Measurements from ENCODE around the gene PEX7.

DNA sequence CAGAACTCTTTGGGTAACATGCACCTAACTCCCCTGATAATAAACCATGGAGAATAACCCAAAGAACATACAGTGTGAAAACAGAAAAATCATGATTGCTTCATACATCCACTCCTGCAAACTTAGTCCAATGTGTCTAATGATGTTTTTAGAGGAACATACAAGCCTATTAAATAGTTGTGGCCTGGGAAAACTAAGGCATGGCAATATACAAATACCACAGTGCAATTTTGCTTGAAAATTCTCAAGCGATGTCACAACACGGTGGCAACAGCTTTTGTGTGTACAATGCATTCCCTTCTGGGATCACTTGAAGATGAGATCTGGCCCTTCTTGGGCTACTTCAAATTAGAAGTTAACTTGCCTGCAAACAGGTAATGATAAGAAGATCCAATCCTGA, 46.8 kb upstream of the PEX7 start:
- no peak for TF ChIP-seq POLR2A (IDR thresholded peaks at IDR 0.05)
- TF ChIP-seq, protein P1, sequence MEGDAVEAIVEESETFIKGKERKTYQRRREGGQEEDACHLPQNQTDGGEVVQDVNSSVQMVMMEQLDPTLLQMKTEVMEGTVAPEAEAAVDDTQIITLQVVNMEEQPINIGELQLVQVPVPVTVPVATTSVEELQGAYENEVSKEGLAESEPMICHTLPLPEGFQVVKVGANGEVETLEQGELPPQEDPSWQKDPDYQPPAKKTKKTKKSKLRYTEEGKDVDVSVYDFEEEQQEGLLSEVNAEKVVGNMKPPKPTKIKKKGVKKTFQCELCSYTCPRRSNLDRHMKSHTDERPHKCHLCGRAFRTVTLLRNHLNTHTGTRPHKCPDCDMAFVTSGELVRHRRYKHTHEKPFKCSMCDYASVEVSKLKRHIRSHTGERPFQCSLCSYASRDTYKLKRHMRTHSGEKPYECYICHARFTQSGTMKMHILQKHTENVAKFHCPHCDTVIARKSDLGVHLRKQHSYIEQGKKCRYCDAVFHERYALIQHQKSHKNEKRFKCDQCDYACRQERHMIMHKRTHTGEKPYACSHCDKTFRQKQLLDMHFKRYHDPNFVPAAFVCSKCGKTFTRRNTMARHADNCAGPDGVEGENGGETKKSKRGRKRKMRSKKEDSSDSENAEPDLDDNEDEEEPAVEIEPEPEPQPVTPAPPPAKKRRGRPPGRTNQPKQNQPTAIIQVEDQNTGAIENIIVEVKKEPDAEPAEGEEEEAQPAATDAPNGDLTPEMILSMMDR (IDR thresholded peaks at IDR 0.05) = no peak
